ACC112 (cell line): ENCODE data around the gene PRICKLE2.

ENCODE experiments used
- H2AFZ ChIP-seq: fragments of 200-600 bp; sonication (generic); one replicate; pipeline ENCODE4 v1.6.0; 2017; ENCODE audit warnings: antibody characterized with exemption, low read length; ENCODE audit not compliant: unreplicated experiment
- H3K27ac ChIP-seq: fragments of 200-600 bp; sonication (generic); 2 replicates; pipeline ENCODE4 v1.5.1; 2014; ENCODE audit warnings: low read depth, mild to moderate bottlenecking, antibody characterized with exemption, low read length, moderate library complexity
- H3K27me3 ChIP-seq: fragments of 200-600 bp; sonication (generic); 2 replicates; pipeline ENCODE4 v1.6.1; 2014; ENCODE audit warnings: mild to moderate bottlenecking, antibody characterized with exemption, low read length, moderate library complexity, mixed read lengths; ENCODE audit not compliant: insufficient read depth
- H3K36me3 ChIP-seq: fragments of 200-600 bp; sonication (generic); 2 replicates; pipeline ENCODE4 v1.6.1; 2016; ENCODE audit warnings: mild to moderate bottlenecking, antibody characterized with exemption, low read length, moderate library complexity, mixed read lengths; ENCODE audit not compliant: insufficient read depth
- H3K4me1 ChIP-seq: fragments of 200-600 bp; sonication (generic); one replicate; pipeline ENCODE4 v1.6.1; 2016; ENCODE audit warnings: low read length, mixed read lengths; ENCODE audit not compliant: insufficient read depth, unreplicated experiment, control insufficient read depth
- H3K4me3 ChIP-seq: fragments of 200-600 bp; sonication (generic); 2 replicates; pipeline ENCODE4 v1.5.1; 2014; ENCODE audit warnings: mild to moderate bottlenecking, low read depth, low read length
- H3K79me2 ChIP-seq: fragments of 200-600 bp; sonication (generic); one replicate; pipeline ENCODE4 v1.6.0; 2016; ENCODE audit warnings: low read length; ENCODE audit not compliant: control insufficient read depth, unreplicated experiment, insufficient read depth

Gene PRICKLE2

GRCh38 chr3:64188810-64189560 is 36.3 kb downstream of the PRICKLE2 start:
- H3K27me3 ChIP-seq = no peaks in the 10 kb centered on the region
- H3K36me3 ChIP-seq = peaks cover 16% of the 10 kb centered on the region
- H3K27ac ChIP-seq = peak overlapping the region; percentile 96
- H3K4me1 ChIP-seq = peaks cover 79% of the 10 kb centered on the region
- no peak overlapping the region for H2AFZ ChIP-seq
- peak overlapping the region; percentile 64; the same call in 1 of the 2 replicates for H3K4me3 ChIP-seq
- peaks cover 45% of the 10 kb centered on the region for H3K79me2 ChIP-seq

- Histone ChIP-seq H3K27ac (peak overlapping the region; percentile 96), H3K4me1 (peaks cover 80% of the 10 kb centered on the region), H2AFZ (no peak overlapping the region), H3K36me3 (no peaks in the 10 kb centered on the region), H3K4me3 (peak overlapping the region; percentile 64), H3K27me3 (no peaks in the 10 kb centered on the region), H3K79me2 (peaks cover 53% of the 10 kb centered on the region)
These were observed 38.0 kb downstream of the PRICKLE2 start for GRCh38 chr3:64187065-64187959.

GRCh38 chr3:64186667-64187064 is 38.6 kb downstream of the PRICKLE2 start:
- Histone ChIP-seq H3K36me3 (no peaks in the 10 kb centered on the region), H2AFZ (no peak overlapping the region), H3K79me2 (peaks cover 58% of the 10 kb centered on the region), H3K27me3 (no peaks in the 10 kb centered on the region), H3K27ac (peak overlapping the region; percentile 96), H3K4me3 (peak overlapping the region; percentile 64), H3K4me1 (peaks cover 73% of the 10 kb centered on the region)

GRCh38 chr3:64185436-64185835 is 39.8 kb downstream of the PRICKLE2 start:
- no peaks in the 10 kb centered on the region for H3K36me3 ChIP-seq
- peak overlapping the region; percentile 96 for H3K27ac ChIP-seq
- H2AFZ ChIP-seq = no peak overlapping the region
- H3K4me3 ChIP-seq = no peak overlapping the region
- H3K4me1 ChIP-seq = peaks cover 62% of the 10 kb centered on the region
- H3K27me3 ChIP-seq = no peaks in the 10 kb centered on the region
- H3K79me2 ChIP-seq = peaks cover 59% of the 10 kb centered on the region

- Histone ChIP-seq H3K4me1 (peaks cover 54% of the 10 kb centered on the region), H3K36me3 (no peaks in the 10 kb centered on the region), H3K27ac (peak overlapping the region; percentile 96), H3K79me2 (peaks cover 57% of the 10 kb centered on the region), H3K27me3 (no peaks in the 10 kb centered on the region), H3K4me3 (no peak overlapping the region), H2AFZ (no peak overlapping the region)
These were observed 40.6 kb downstream of the PRICKLE2 start for GRCh38 chr3:64184621-64185020.

GRCh38 chr3:64179860-64180259 is 45.4 kb downstream of the PRICKLE2 start:
- Histone ChIP-seq H3K27me3 (no peaks in the 10 kb centered on the region), H3K27ac (no peak overlapping the region), H3K4me3 (no peak overlapping the region), H3K36me3 (peaks cover 10% of the 10 kb centered on the region; the same call in 1 of the 2 replicates), H2AFZ (no peak overlapping the region), H3K79me2 (peaks cover 46% of the 10 kb centered on the region), H3K4me1 (peaks cover 31% of the 10 kb centered on the region)

GRCh38 chr3:64179249-64179648 is 46.0 kb downstream of the PRICKLE2 start:
- H3K36me3 ChIP-seq = peaks cover 14% of the 10 kb centered on the region; the same call in 1 of the 2 replicates
- peaks cover 45% of the 10 kb centered on the region for H3K79me2 ChIP-seq
- no peak overlapping the region for H2AFZ ChIP-seq
- no peak overlapping the region for H3K4me3 ChIP-seq
- H3K27me3 ChIP-seq = no peaks in the 10 kb centered on the region
- no peak overlapping the region for H3K27ac ChIP-seq
- peaks cover 25% of the 10 kb centered on the region for H3K4me1 ChIP-seq

GRCh38 chr3:64178419-64178818 is 46.8 kb downstream of the PRICKLE2 start:
- Histone ChIP-seq H3K36me3 (peaks cover 14% of the 10 kb centered on the region; the same call in 1 of the 2 replicates), H3K79me2 (peaks cover 37% of the 10 kb centered on the region), H3K4me1 (peaks cover 22% of the 10 kb centered on the region), H3K27ac (no peak overlapping the region), H2AFZ (no peak overlapping the region), H3K4me3 (no peak overlapping the region), H3K27me3 (no peaks in the 10 kb centered on the region)

- H3K36me3 ChIP-seq = peaks cover 18% of the 10 kb centered on the region; the same call in 1 of the 2 replicates
- H3K79me2 ChIP-seq = peaks cover 30% of the 10 kb centered on the region
- no peak overlapping the region for H2AFZ ChIP-seq
- H3K27ac ChIP-seq = peak overlapping the region; percentile 76
- peak overlapping the region; percentile 12; the same call in 1 of the 2 replicates for H3K4me3 ChIP-seq
- H3K4me1 ChIP-seq = peaks cover 22% of the 10 kb centered on the region
- H3K27me3 ChIP-seq = no peaks in the 10 kb centered on the region
These were observed 48.7 kb downstream of the PRICKLE2 start for GRCh38 chr3:64176461-64176996.

GRCh38 chr3:64174328-64174727 is 50.9 kb downstream of the PRICKLE2 start:
- Histone ChIP-seq H3K27me3 (no peaks in the 10 kb centered on the region), H2AFZ (no peak overlapping the region), H3K4me1 (peaks cover 22% of the 10 kb centered on the region), H3K36me3 (peaks cover 18% of the 10 kb centered on the region; the same call in 1 of the 2 replicates), H3K27ac (no peak overlapping the region), H3K4me3 (no peak overlapping the region), H3K79me2 (peaks cover 30% of the 10 kb centered on the region)
